Uterus (tissue), 2 donors: ENCODE results near the gene NR2C2.

Experiments used
- CTCF ChIP-seq, 4 experiments: fragments of 200-600 bp in 2 of 4; fragments of 450-650 bp in 2 of 4; sonication (generic) in 2 of 4; IDR thresholded peaks; one replicate each; pipeline ENCODE4 v1.5.1; 2016 to 2019; ENCODE audit warnings: antibody characterized with exemption in 4 of 4, mild to moderate bottlenecking in 2 of 4, moderate library complexity in 1 of 4
- POLR2A ChIP-seq, 2 donors: fragments of 450-650 bp; IDR thresholded peaks; one replicate each; pipeline ENCODE4 v1.6.1; 2016; ENCODE audit warnings: antibody characterized with exemption in 2 of 2, mild to moderate bottlenecking in 1 of 2, moderate library complexity in 1 of 2

DNA sequence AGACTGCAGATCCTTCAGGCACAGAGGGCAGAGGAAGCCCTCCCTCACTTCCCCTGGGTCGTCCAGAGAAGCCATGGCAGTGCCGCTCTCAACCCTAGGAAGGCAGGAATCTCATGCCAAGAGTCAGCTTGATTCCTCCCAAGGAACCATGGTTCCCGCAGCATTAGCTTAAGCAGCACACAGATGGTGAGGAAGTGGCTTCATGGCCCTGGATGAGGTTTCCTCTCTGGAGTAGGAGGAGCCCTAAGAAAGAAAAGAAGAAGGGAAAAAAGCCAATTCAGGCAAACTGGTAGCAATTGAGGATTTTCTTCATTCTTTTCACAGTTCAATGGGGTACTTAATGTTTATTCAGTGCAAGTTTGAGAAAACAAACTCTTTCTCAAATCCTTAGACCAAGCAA lies 148.7 kb downstream of the NR2C2 start:
- TF ChIP-seq CTCF (IDR thresholded peaks at IDR 0.05) (no peak), POLR2A (IDR thresholded peaks at IDR 0.05) (no peak)
